Endothelial cell (in vitro differentiated cells): ENCODE data around the gene GPR3. TPM values are rescaled to one million over a fixed set of nuclear protein-coding genes. Genes with fewer than 3 reads are reported as not detected.

Experiments used
- DNase-seq: peaks from one replicate; pipeline ENCODE4 v3.0.0; 2021; ENCODE audit warnings: low spot score
- H3K27ac Mint-ChIP-seq: one replicate; pipeline ENCODE4 v1.8.0; 2021; ENCODE audit warnings: mixed read lengths, inconsistent platforms; ENCODE audit not compliant: unreplicated experiment
- H3K27me3 Mint-ChIP-seq: one replicate; pipeline ENCODE4 v1.8.0; 2021; ENCODE audit warnings: mild to moderate bottlenecking, moderate library complexity, mixed read lengths, inconsistent platforms; ENCODE audit not compliant: unreplicated experiment
- H3K36me3 Mint-ChIP-seq: one replicate; pipeline ENCODE4 v1.8.0; 2021; ENCODE audit warnings: mild to moderate bottlenecking, low read depth, mixed read lengths, inconsistent platforms; ENCODE audit not compliant: unreplicated experiment
- H3K4me1 Mint-ChIP-seq: one replicate; pipeline ENCODE4 v1.8.0; 2021; ENCODE audit warnings: mild to moderate bottlenecking, mixed read lengths, inconsistent platforms; ENCODE audit not compliant: unreplicated experiment
- H3K4me3 Mint-ChIP-seq: one replicate; pipeline ENCODE4 v1.8.0; 2021; ENCODE audit warnings: mild to moderate bottlenecking, mixed read lengths, inconsistent platforms; ENCODE audit not compliant: unreplicated experiment
- H3K9me3 Mint-ChIP-seq: one replicate; pipeline ENCODE4 v1.8.0; 2021; ENCODE audit warnings: mixed read lengths, inconsistent platforms; ENCODE audit not compliant: unreplicated experiment
- total RNA-seq: library from RNA; stranded (reverse); fragmentation: NEBNext Ultra II Directional; extraction: Animal tissue kit (Norgen Biotek cat#: 25700); gene quantifications from one replicate; pipeline ENCODE4 v1.2.1, GENCODE V29; 2021; ENCODE audit not compliant: unreplicated experiment
- TF ChIP-seq, protein P1 (sequence below): fragments of 200-600 bp; sonication (generic); IDR thresholded peaks from one replicate; pipeline ENCODE4 v1.5.0; 2021; ENCODE audit warnings: antibody characterized with exemption; ENCODE audit not compliant: unreplicated experiment

GPR3 gene
- total RNA-seq, 1 donor from 2014 or later, result 2.4 TPM

DNA sequence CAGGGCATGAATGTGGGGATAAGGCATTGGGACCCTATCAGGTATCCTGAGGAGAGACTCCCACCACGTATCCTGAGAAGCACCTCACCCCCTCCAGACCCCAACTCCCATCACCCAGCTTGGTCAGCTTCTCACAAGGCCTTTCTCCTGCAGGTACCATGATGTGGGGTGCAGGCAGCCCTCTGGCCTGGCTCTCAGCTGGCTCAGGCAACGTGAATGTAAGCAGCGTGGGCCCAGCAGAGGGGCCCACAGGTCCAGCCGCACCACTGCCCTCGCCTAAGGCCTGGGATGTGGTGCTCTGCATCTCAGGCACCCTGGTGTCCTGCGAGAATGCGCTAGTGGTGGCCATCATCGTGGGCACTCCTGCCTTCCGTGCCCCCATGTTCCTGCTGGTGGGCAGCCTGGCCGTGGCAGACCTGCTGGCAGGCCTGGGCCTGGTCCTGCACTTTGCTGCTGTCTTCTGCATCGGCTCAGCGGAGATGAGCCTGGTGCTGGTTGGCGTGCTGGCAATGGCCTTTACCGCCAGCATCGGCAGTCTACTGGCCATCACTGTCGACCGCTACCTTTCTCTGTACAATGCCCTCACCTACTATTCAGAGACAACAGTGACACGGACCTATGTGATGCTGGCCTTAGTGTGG lies 1.3 kb downstream of the GPR3 start:
- Mint-ChIP-seq H3K9me3 (no peaks in the 10 kb centered on the region), H3K4me1 (peaks cover 31% of the 10 kb centered on the region), H3K27ac (no peak overlapping the region), H3K4me3 (no peak overlapping the region), H3K36me3 (peaks cover 7% of the 10 kb centered on the region), H3K27me3 (peaks cover 23% of the 10 kb centered on the region)
- TF ChIP-seq, protein P1, sequence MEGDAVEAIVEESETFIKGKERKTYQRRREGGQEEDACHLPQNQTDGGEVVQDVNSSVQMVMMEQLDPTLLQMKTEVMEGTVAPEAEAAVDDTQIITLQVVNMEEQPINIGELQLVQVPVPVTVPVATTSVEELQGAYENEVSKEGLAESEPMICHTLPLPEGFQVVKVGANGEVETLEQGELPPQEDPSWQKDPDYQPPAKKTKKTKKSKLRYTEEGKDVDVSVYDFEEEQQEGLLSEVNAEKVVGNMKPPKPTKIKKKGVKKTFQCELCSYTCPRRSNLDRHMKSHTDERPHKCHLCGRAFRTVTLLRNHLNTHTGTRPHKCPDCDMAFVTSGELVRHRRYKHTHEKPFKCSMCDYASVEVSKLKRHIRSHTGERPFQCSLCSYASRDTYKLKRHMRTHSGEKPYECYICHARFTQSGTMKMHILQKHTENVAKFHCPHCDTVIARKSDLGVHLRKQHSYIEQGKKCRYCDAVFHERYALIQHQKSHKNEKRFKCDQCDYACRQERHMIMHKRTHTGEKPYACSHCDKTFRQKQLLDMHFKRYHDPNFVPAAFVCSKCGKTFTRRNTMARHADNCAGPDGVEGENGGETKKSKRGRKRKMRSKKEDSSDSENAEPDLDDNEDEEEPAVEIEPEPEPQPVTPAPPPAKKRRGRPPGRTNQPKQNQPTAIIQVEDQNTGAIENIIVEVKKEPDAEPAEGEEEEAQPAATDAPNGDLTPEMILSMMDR, result no peak
- no peak for DNase-seq

DNA sequence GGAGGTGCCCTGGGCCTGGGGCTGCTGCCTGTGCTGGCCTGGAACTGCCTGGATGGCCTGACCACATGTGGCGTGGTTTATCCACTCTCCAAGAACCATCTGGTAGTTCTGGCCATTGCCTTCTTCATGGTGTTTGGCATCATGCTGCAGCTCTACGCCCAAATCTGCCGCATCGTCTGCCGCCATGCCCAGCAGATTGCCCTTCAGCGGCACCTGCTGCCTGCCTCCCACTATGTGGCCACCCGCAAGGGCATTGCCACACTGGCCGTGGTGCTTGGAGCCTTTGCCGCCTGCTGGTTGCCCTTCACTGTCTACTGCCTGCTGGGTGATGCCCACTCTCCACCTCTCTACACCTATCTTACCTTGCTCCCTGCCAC lies 1.8 kb downstream of the GPR3 start:
- peaks cover 7% of the 10 kb centered on the region for H3K36me3 Mint-ChIP-seq
- TF ChIP-seq, protein P1, result no peak
- H3K4me1 Mint-ChIP-seq, result peaks cover 34% of the 10 kb centered on the region
- DNase-seq, result no peak
- H3K27me3 Mint-ChIP-seq, result peaks cover 26% of the 10 kb centered on the region
- no peaks in the 10 kb centered on the region for H3K9me3 Mint-ChIP-seq
- H3K4me3 Mint-ChIP-seq, result peak overlapping the region; percentile 42
- H3K27ac Mint-ChIP-seq, result peak overlapping the region; percentile 48

DNA sequence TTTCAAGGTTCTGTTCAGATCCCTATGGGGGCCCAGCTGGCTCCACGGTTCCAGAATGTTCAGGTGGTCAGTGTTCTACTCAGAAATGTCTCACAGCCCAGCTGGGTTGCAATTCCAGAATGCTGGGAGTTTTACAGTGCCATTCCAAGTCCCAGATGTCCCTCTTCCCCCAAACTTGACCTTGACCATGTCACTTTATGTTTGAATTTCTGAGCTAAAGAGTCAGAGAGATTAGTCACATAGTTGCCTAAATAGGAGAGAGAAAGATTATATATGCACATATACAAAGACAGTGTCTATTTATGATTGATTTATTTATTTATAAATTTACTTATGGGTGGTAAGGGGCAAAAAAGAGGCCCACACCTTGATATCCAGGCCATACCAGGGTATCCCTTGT lies 2.5 kb downstream of the GPR3 start:
- DNase-seq, result no peak
- Mint-ChIP-seq H3K36me3 (peaks cover 7% of the 10 kb centered on the region), H3K4me1 (peaks cover 30% of the 10 kb centered on the region), H3K9me3 (no peaks in the 10 kb centered on the region), H3K27ac (no peak overlapping the region), H3K27me3 (peaks cover 28% of the 10 kb centered on the region), H3K4me3 (no peak overlapping the region)
- TF ChIP-seq, protein P1, result no peak

DNA sequence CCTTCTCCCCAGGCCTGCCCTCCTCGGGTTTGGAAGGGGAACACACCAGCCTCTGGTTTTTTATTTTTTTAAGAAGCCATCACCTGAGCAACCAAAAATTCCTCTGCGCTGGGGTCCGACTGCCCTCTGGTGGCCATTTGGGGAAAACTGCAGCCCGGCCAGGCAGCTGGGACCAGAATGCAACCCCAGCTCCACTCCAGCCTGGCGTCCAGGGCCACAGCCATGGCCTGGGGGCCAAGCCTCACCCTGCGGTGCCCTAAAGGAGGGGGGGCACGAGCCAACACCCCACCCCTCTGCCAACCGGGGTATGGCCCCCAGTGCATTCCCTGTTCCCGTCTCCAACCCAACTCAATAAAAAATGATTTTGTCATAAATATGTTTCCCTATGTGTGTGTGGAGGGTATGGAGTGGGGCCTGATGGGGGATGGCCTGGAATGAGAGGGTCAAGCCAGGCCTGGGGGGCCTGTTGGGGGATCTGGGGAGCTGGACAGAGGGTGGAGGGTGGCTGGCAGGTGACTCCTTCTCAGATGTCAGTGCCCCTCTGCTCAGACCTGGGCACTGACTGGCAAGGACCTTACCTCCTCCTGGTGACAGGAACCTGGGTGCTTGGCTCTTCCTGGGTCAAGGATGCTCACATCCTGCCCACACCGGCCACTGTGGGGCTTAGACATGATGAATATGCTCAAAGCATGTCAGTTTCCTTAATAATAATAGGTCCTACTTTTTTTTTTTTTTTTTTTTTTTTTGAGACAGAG lies 3.2 kb downstream of the GPR3 start:
- Mint-ChIP-seq H3K4me3 (no peak overlapping the region), H3K27ac (no peak overlapping the region)
- TF ChIP-seq, protein P1, result peak; percentile 94

DNA sequence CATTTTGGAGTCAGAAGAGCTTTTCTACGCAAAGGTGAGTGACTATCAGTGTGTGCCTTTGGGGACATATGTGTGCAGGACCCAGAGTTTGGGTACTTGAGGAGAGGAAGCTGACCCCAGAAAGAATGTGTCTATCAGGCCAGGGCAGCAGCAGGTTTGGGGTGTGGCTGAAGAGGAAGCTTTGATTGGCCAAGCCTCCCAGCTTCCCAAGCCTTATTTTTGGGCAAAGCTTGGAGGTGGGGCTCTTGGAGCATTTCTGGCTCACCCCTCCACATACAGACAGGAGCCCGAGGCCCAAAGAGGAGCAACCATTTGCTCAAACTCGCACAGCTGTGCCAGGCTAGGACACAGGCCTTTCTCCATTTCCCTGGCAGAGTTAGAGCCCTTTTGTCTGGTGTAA lies 4.7 kb downstream of the GPR3 start:
- Mint-ChIP-seq H3K4me3 (peak overlapping the region; percentile 25), H3K27ac (peak overlapping the region; percentile 80), H3K9me3 (no peaks in the 10 kb centered on the region), H3K4me1 (peaks cover 28% of the 10 kb centered on the region), H3K27me3 (peaks cover 33% of the 10 kb centered on the region), H3K36me3 (peaks cover 7% of the 10 kb centered on the region)
- TF ChIP-seq, protein P1, result no peak
- no peak for DNase-seq

More for the DNA sequence above, 3.2 kb downstream of the GPR3 start:
- H3K27me3 Mint-ChIP-seq, result peaks cover 32% of the 10 kb centered on the region
- no peaks in the 10 kb centered on the region for H3K9me3 Mint-ChIP-seq
- H3K36me3 Mint-ChIP-seq, result peaks cover 7% of the 10 kb centered on the region
- peak; percentile 81 for DNase-seq
- peaks cover 30% of the 10 kb centered on the region for H3K4me1 Mint-ChIP-seq
